Colonic mucosa (tissue), 4 donors: Measurements from ENCODE around the gene ATXN10. TPM values are rescaled to one million over a fixed set of nuclear protein-coding genes. Genes with fewer than 3 reads are reported as not detected.

ENCODE experiments used
- DNase-seq: peaks from one replicate; pipeline ENCODE4 v3.0.0-alpha.2; 2020
- H3K27ac ChIP-seq: fragments of 200-600 bp; one replicate; pipeline ENCODE4 v1.8.0; 2021
- H3K27me3 ChIP-seq: fragments of 200-600 bp; one replicate; pipeline ENCODE4 v1.8.0; 2021
- H3K36me3 ChIP-seq: fragments of 200-600 bp; one replicate; pipeline ENCODE4 v1.8.0; 2021
- H3K4me1 ChIP-seq: fragments of 200-600 bp; one replicate; pipeline ENCODE4 v1.8.0; 2021; ENCODE audit warnings: mild to moderate bottlenecking
- H3K4me3 ChIP-seq: fragments of 200-600 bp; one replicate; pipeline ENCODE4 v1.8.0; 2021
- H3K9ac ChIP-seq, 2 donors: one replicate each; pipeline ENCODE4 v1.7.0; 2013; ENCODE audit warnings: control low read depth in 2 of 2, low read depth in 2 of 2, low read length in 2 of 2
- H3K9me3 ChIP-seq: fragments of 200-600 bp; one replicate; pipeline ENCODE4 v1.8.0; 2021
- CTCF ChIP-seq: fragments of 200-600 bp; IDR thresholded peaks from one replicate; pipeline ENCODE4 v1.8.0; 2022; ENCODE audit warnings: antibody characterized with exemption, mild to moderate bottlenecking
- intact Hi-C: fragments of 100-400 bp; cut with DNase I; formaldehyde crosslinking; loops from one replicate; pipeline ENCODE4 v1.14.1; 2022
- total RNA-seq, 2 donors: library from RNA; stranded (reverse); fragmentation: NEBNext Ultra II Directional in 1 of 2; extraction: Animal tissue kit (Norgen Biotek cat#: 25700) in 1 of 2; gene quantifications; one replicate each; pipeline ENCODE4 v1.2.1, GENCODE V29; 2021
- donor health status: healthy.
- donor health status: DM: no; HTN: no; CAD: no.
- donor health status: DM: no; HTN: no; CAD: no.

Gene ATXN10
- total RNA-seq, 2 donors from 2014 or later = 90.5 to 94.9 TPM

GRCh38 chr22:45650721-45651120 lies 20.9 kb upstream of the ATXN10 start:
- H3K27me3 ChIP-seq = no peaks in the 10 kb centered on the region
- intact Hi-C loops = no loop called here
- H3K9ac ChIP-seq = no peak overlapping the region
- no peak overlapping the region for H3K27ac ChIP-seq
- H3K4me3 ChIP-seq = no peak overlapping the region
- TF ChIP-seq CTCF = no peak
- H3K4me1 ChIP-seq = no peaks in the 10 kb centered on the region
- no peaks in the 10 kb centered on the region for H3K36me3 ChIP-seq
- H3K9me3 ChIP-seq = no peaks in the 10 kb centered on the region
- DNase-seq = no peak

- DNase-seq = no peak
- Histone ChIP-seq H3K4me3 (no peak overlapping the region), H3K4me1 (no peaks in the 10 kb centered on the region), H3K27ac (no peak overlapping the region), H3K36me3 (no peaks in the 10 kb centered on the region), H3K27me3 (no peaks in the 10 kb centered on the region), H3K9me3 (no peaks in the 10 kb centered on the region), H3K9ac (no peak overlapping the region)
- no peak for TF ChIP-seq CTCF
- intact Hi-C loops = no loop called here
Observed at GRCh38 chr22:45651931-45652528, 19.6 kb upstream of the ATXN10 start.

DNA sequence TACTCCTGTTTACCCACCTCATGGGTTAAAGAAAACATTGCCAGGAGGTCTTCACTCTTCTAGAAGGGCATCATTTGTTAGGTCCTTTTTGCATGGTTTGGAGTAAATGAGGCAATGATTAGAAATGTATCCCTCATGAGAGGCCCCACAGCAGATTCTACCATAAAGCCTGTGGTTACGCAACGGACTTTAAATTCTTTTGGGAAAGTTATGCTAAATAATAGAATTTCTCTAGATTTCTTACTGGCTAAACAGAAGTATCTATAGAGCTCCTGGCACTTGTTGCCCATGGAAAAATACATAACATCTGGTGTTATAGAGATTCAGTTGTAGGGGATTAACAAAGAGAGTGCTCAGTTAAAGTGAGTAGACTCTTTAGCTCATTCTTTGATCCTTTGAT lies 15.1 kb upstream of the ATXN10 start:
- H3K4me3 ChIP-seq = no peak overlapping the region
- no peaks in the 10 kb centered on the region for H3K36me3 ChIP-seq
- no peak for TF ChIP-seq CTCF
- H3K27ac ChIP-seq = no peak overlapping the region
- no peaks in the 10 kb centered on the region for H3K9me3 ChIP-seq
- H3K27me3 ChIP-seq = no peaks in the 10 kb centered on the region
- no peaks in the 10 kb centered on the region for H3K4me1 ChIP-seq
- no peak for DNase-seq
- intact Hi-C loops = no loop called here
- no peak overlapping the region for H3K9ac ChIP-seq

- H3K4me3 ChIP-seq = no peak overlapping the region
- H3K27me3 ChIP-seq = no peaks in the 10 kb centered on the region
- intact Hi-C loops = no loop called here
- no peak for DNase-seq
- no peak for TF ChIP-seq CTCF
- H3K27ac ChIP-seq = no peak overlapping the region
- H3K9me3 ChIP-seq = no peaks in the 10 kb centered on the region
- H3K4me1 ChIP-seq = no peaks in the 10 kb centered on the region
- H3K9ac ChIP-seq = no peak overlapping the region
- no peaks in the 10 kb centered on the region for H3K36me3 ChIP-seq
Observed at GRCh38 chr22:45657701-45658100, 13.9 kb upstream of the ATXN10 start.

- Histone ChIP-seq H3K27me3 (no peaks in the 10 kb centered on the region), H3K36me3 (no peaks in the 10 kb centered on the region), H3K27ac (no peak overlapping the region), H3K4me3 (no peak overlapping the region), H3K9me3 (no peaks in the 10 kb centered on the region), H3K9ac (no peak overlapping the region), H3K4me1 (no peaks in the 10 kb centered on the region)
- TF ChIP-seq CTCF = no peak
- no peak for DNase-seq
- intact Hi-C loops = no loop called here
Observed at GRCh38 chr22:45664136-45664646, 7.4 kb upstream of the ATXN10 start.
